Ovary (tissue), 9 donors: ENCODE data around the gene PRKG1. TPM values are rescaled to one million over a fixed set of nuclear protein-coding genes. Genes with fewer than 3 reads are reported as not detected.

Source experiments
- DNase-seq, 5 donors: peaks; one replicate each; pipeline ENCODE4 v3.0.0-alpha.2; 2019 to 2020
- H3K27ac ChIP-seq, 2 donors: fragments of 200-600 bp; one replicate each; pipeline versions ENCODE4 v1.5.1 to v1.8.0; 2019 to 2022
- H3K27me3 ChIP-seq: fragments of 200-600 bp; one replicate; pipeline ENCODE4 v1.8.0; 2022
- H3K36me3 ChIP-seq: fragments of 200-600 bp; sonication (generic); one replicate; pipeline ENCODE4 v1.5.1; 2019
- H3K4me1 ChIP-seq: one replicate; pipeline ENCODE4 v1.8.1; 2013; ENCODE audit warnings: mild to moderate bottlenecking, moderate library complexity; ENCODE audit not compliant: insufficient read depth
- H3K4me3 ChIP-seq: fragments of 200-600 bp; sonication (generic); one replicate; pipeline ENCODE4 v1.5.1; 2017
- H3K9me3 ChIP-seq, 2 donors: fragments of 200-600 bp in 1 of 2; sonication (generic) in 1 of 2; one replicate each; pipeline versions ENCODE4 v1.5.1 to v1.8.1; 2013 to 2019; ENCODE audit warnings: mild to moderate bottlenecking in 1 of 2, moderate library complexity in 1 of 2
- EP300 ChIP-seq: sonication (generic); formaldehyde crosslinking; IDR thresholded peaks from one replicate; pipeline ENCODE4 v1.6.1; 2017; ENCODE audit warnings: antibody characterized with exemption
- POLR2A ChIP-seq: fragments of 450-650 bp; IDR thresholded peaks from one replicate; pipeline ENCODE4 v1.6.1; 2017; ENCODE audit warnings: antibody characterized with exemption, mild to moderate bottlenecking, moderate library complexity
- WGBS, 3 donors: extraction: QIAGEN DNeasy Blood & Tissue Kit in 1 of 3; methylation state at CpG; one replicate each; pipeline versions ENCODE4 v1.1.5 to v1.1.7; 2013 to 2017; 5-methylcytosine and 5-hydroxymethylcytosine counted together
- intact Hi-C, 4 donors: fragments of 100-400 bp; cut with DNase I; formaldehyde crosslinking; loops; one replicate each; pipeline versions ENCODE4 v1.11.0 to v1.15.1; 2022 to 2023
- polyA plus RNA-seq, 2 donors: library from polyadenylated mRNA; stranded (reverse); fragments of 200-250 nt in 1 of 2; fragments of 350-450 nt in 1 of 2; fragmentation: Illumina TruSeq in 1 of 2; extraction: RNeasy Lipid Tissue Mini Kit (QIAGEN cat#74804) in 1 of 2; gene quantifications; one replicate each; pipeline ENCODE4 v1.2.3, GENCODE V29; 2013 to 2014
- total RNA-seq, 7 donors: library from RNA; depleted of rRNA in 2 of 7; stranded (reverse); fragments of >200 nt in 2 of 7; fragmentation: NEBNext Ultra II Directional in 3 of 7; extraction: Animal tissue kit (Norgen Biotek cat#: 25700) in 3 of 7; gene quantifications; one replicate each; pipeline versions ENCODE4 v1.1.0 to v1.2.4, GENCODE V29; 2016 to 2023
- TF ChIP-seq, protein P1 (sequence below), 3 donors: fragments of 450-650 bp in 2 of 3; fragments of 200-600 bp in 1 of 3; IDR thresholded peaks; one replicate each; pipeline versions ENCODE4 v1.5.1 to v1.8.0; 2016 to 2022; ENCODE audit warnings: antibody characterized with exemption in 3 of 3, mild to moderate bottlenecking in 1 of 3
- donor health status: DM: no; HTN: no; CAD: no; lungs with moderate emphysema.
- donor health status: DM: no; HTN: no; CAD: no.
- donor health status: Bipolar disorder and iron deficiency.
- donor health status: DM: yes; HTN: yes; CAD: no.
- donor health status: DM: no; HTN: no; CAD: no.
- donor health status: DM: yes; HTN: yes; CAD: no.

PRKG1 gene
- total and polyA plus RNA-seq, 9 donors, result 2.8 to 21.1 (median 15.7) TPM

DNA sequence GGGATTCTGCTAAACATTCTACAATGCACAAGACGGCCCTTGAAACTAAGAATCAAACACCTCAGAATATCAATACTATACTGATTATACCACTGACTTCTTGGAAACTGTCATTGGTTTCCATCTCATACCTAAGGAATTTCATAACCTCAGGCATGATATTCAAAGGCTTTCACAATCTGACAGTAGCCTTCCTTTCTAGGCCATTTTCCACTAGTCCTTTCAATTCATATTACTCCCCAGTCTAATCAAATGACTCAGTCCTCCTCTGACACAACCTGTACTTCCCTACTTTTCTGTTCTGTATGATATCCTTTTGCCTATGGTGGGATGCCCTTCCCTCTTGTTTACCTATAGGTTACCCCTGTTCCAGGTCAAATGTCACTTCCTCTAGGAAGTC, 576.8 kb downstream of the PRKG1 start:
- no peak for DNase-seq
- 90 to 100% (median 95%) methylated on average over 1 of the region's 1 CpG for WGBS, 3 donors
- intact Hi-C loops, result no loop called here

DNA sequence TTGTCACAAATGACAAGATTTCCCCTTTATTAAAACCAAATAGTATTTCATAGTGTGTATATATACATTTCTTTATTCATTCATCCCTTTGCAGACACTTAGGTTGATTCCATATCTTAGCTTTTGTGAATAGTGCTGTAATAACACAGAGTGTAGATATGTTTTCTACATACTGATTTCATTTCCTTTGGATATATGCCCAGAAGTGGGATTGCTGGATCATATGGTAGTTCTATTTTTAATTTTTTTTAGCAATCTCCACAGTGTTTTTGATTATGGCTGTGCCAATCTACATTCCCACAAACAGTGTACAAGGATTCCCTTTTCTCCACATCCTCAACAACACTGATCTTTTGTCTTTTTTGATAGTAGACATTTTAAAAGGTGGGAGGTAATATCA, 578.7 kb downstream of the PRKG1 start:
- Histone ChIP-seq H3K36me3 (no peaks in the 10 kb centered on the region), H3K27ac (no peak overlapping the region), H3K9me3 (no peaks in the 10 kb centered on the region), H3K27me3 (no peaks in the 10 kb centered on the region), H3K4me3 (no peak overlapping the region), H3K4me1 (no peaks in the 10 kb centered on the region)
- no peak for DNase-seq
- intact Hi-C loops, result no loop called here
- TF ChIP-seq, protein P1, sequence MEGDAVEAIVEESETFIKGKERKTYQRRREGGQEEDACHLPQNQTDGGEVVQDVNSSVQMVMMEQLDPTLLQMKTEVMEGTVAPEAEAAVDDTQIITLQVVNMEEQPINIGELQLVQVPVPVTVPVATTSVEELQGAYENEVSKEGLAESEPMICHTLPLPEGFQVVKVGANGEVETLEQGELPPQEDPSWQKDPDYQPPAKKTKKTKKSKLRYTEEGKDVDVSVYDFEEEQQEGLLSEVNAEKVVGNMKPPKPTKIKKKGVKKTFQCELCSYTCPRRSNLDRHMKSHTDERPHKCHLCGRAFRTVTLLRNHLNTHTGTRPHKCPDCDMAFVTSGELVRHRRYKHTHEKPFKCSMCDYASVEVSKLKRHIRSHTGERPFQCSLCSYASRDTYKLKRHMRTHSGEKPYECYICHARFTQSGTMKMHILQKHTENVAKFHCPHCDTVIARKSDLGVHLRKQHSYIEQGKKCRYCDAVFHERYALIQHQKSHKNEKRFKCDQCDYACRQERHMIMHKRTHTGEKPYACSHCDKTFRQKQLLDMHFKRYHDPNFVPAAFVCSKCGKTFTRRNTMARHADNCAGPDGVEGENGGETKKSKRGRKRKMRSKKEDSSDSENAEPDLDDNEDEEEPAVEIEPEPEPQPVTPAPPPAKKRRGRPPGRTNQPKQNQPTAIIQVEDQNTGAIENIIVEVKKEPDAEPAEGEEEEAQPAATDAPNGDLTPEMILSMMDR (IDR thresholded peaks at IDR 0.05), result no peak
- no peak for TF ChIP-seq POLR2A
- no peak for TF ChIP-seq EP300

More for the DNA sequence above, 576.8 kb downstream of the PRKG1 start:
- H3K4me1 ChIP-seq, result no peaks in the 10 kb centered on the region
- H3K4me3 ChIP-seq, result no peak overlapping the region
- H3K27me3 ChIP-seq, result no peaks in the 10 kb centered on the region
- no peaks in the 10 kb centered on the region for H3K36me3 ChIP-seq
- H3K9me3 ChIP-seq, result no peaks in the 10 kb centered on the region
- TF ChIP-seq POLR2A, result no peak
- H3K27ac ChIP-seq, result no peak overlapping the region

GRCh38 chr10:51654918-51655317, 580.6 kb downstream of the PRKG1 start:
- DNase-seq, result no peak
- no peaks in the 10 kb centered on the region for H3K9me3 ChIP-seq
- no peaks in the 10 kb centered on the region for H3K27me3 ChIP-seq
- WGBS, 3 donors, result 67 to 84% (median 80%) methylated on average over 1 of the region's 1 CpG
- no peak for TF ChIP-seq EP300
- TF ChIP-seq, protein P1 (IDR thresholded peaks at IDR 0.05), result no peak
- TF ChIP-seq POLR2A, result no peak
- no peak overlapping the region for H3K4me3 ChIP-seq
- no peak overlapping the region for H3K27ac ChIP-seq
- no peaks in the 10 kb centered on the region for H3K4me1 ChIP-seq
- no peaks in the 10 kb centered on the region for H3K36me3 ChIP-seq
- intact Hi-C loops, result no loop called here

DNA sequence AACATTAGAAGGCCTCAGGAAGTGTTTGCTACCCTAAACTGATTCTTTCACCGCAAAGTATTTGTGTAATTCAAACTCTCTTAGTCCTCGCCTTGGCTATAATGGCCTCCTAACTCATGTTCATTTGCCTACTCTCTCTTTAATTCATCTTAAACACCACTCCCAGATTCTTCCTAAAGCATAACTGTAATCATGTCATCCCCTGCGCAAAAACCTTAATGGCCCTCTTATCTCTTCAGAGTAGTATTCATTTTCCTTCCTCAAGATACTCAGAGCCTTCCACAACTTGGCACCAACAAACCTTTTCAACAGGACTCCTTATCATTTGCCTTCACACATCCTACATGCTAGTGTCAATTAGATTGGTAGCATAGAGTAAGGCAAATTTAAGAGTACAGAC, 582.2 kb downstream of the PRKG1 start:
- intact Hi-C loops, result no loop called here
- Histone ChIP-seq H3K27ac (no peak overlapping the region), H3K36me3 (no peaks in the 10 kb centered on the region), H3K27me3 (no peaks in the 10 kb centered on the region), H3K9me3 (no peaks in the 10 kb centered on the region), H3K4me1 (no peaks in the 10 kb centered on the region), H3K4me3 (no peak overlapping the region)
- DNase-seq, result no peak
- 86 to 89% (median 86%) methylated on average over 3 of the region's 3 CpGs for WGBS, 3 donors
- TF ChIP-seq, protein P1 (IDR thresholded peaks at IDR 0.05), result no peak
- TF ChIP-seq POLR2A, result no peak
- TF ChIP-seq EP300, result no peak

DNA sequence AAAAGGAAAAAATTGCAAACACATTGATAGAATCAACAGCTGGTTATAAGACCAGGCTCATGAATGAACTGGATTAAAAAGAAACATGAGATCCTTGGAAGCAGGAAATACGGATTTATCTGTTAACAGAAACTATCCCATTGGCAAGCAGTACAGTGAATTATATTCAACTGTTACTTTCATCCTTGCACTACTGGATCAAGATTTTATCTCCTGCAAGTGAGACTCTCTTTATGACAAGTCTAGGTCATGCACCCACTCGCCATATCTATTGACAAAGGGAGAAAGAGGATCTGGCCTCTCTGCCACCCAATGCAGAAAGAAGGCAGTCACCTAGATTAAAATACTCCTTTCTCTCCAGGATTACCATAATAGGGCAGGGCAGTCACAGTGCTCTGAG, 583.7 kb downstream of the PRKG1 start:
- no peaks in the 10 kb centered on the region for H3K9me3 ChIP-seq
- H3K4me3 ChIP-seq, result no peak overlapping the region
- TF ChIP-seq, protein P1 (IDR thresholded peaks at IDR 0.05), result no peak
- TF ChIP-seq EP300 (no peak), POLR2A (no peak)
- no peaks in the 10 kb centered on the region for H3K27me3 ChIP-seq
- no peak for DNase-seq
- H3K27ac ChIP-seq, result no peak overlapping the region
- intact Hi-C loops, result no loop called here
- no peaks in the 10 kb centered on the region for H3K4me1 ChIP-seq
- WGBS, 3 donors, result 62 to 78% (median 67%) methylated on average over 2 of the region's 2 CpGs
- no peaks in the 10 kb centered on the region for H3K36me3 ChIP-seq
